Measurements from ENCODE around the gene EFCAB6.

The EFCAB6 gene

GRCh38 chr22:43734370-43735150 is 77.5 kb downstream of the EFCAB6 start:
- TF ChIP-seq CTCF (conservative IDR thresholded peaks at IDR 0.05; ENCODE audit: low read depth) = no peak
- no peak for DNase-seq (ENCODE audit: low spot score)
- CTCF ChIA-PET = interaction anchor here (0.6 kb wide), 1 partner anchor 16 kb away, joined by 4 read pairs; no protein-coding TSS in a partner anchor
- POLR2A ChIA-PET (ENCODE audit: low non-redundant PET) = no interaction called here
- H3K27ac ChIP-seq = no peak overlapping the region

GRCh38 chr22:43733138-43733537 is 79.0 kb downstream of the EFCAB6 start:
- TF ChIP-seq CTCF (conservative IDR thresholded peaks at IDR 0.05; ENCODE audit: low read depth) = no peak
- CTCF ChIA-PET = interaction anchor here (0.6 kb wide), 1 partner anchor 30 kb away, joined by 3 read pairs; no protein-coding TSS in a partner anchor
- DNase-seq (ENCODE audit: low spot score) = no peak
- H3K27ac ChIP-seq = no peak overlapping the region
- POLR2A ChIA-PET (ENCODE audit: low non-redundant PET) = no interaction called here

GRCh38 chr22:43731988-43732387 is 80.1 kb downstream of the EFCAB6 start:
- H3K27ac ChIP-seq = no peak overlapping the region
- no peak for DNase-seq (ENCODE audit: low spot score)
- CTCF ChIA-PET = no interaction called here
- POLR2A ChIA-PET (ENCODE audit: low non-redundant PET) = no interaction called here
- TF ChIP-seq CTCF (conservative IDR thresholded peaks at IDR 0.05; ENCODE audit: low read depth) = no peak

- POLR2A ChIA-PET (ENCODE audit: low non-redundant PET) = no interaction called here
- DNase-seq (ENCODE audit: low spot score) = no peak
- H3K27ac ChIP-seq = no peak overlapping the region
- CTCF ChIA-PET = no interaction called here
- no peak for TF ChIP-seq CTCF (conservative IDR thresholded peaks at IDR 0.05; ENCODE audit: low read depth)
Measured at GRCh38 chr22:43726964-43727543, 85.1 kb downstream of the EFCAB6 start.

GRCh38 chr22:43726322-43726721 is 85.8 kb downstream of the EFCAB6 start:
- H3K27ac ChIP-seq = no peak overlapping the region
- ChIA-PET POLR2A (ENCODE audit: low non-redundant PET) (no interaction called here), CTCF (interaction anchor here (0.7 kb wide), 1 partner anchor 9 kb away, joined by 5 read pairs; no protein-coding TSS in a partner anchor)
- TF ChIP-seq CTCF (conservative IDR thresholded peaks at IDR 0.05; ENCODE audit: low read depth) = no peak
- DNase-seq (ENCODE audit: low spot score) = no peak

- H3K27ac ChIP-seq = no peak overlapping the region
- ChIA-PET POLR2A (ENCODE audit: low non-redundant PET) (no interaction called here), CTCF (no interaction called here)
- no peak for DNase-seq (ENCODE audit: low spot score)
- TF ChIP-seq CTCF (conservative IDR thresholded peaks at IDR 0.05; ENCODE audit: low read depth) = no peak
Measured at GRCh38 chr22:43723816-43724215, 88.3 kb downstream of the EFCAB6 start.

Measured in RWPE1 (cell line).